Gastroesophageal sphincter (tissue), 4 donors: ENCODE data around the gene SLC66A1. TPM values are rescaled to one million over a fixed set of nuclear protein-coding genes. Genes with fewer than 3 reads are reported as not detected.

Source experiments
- ATAC-seq: fragments of 150-250 bp; one replicate; pipeline ENCODE4 v1.9.1; 2016; ENCODE audit warnings: mild to moderate bottlenecking, moderate library complexity
- H3K27ac ChIP-seq, 4 donors: fragments of 200-600 bp; sonication (generic) in 3 of 4; 1 replicate in 3 of 4; 2 replicates in 1 of 4; pipeline ENCODE4 v1.5.1; 2016 to 2019
- H3K27me3 ChIP-seq: fragments of 200-600 bp; sonication (generic); one replicate; pipeline ENCODE4 v1.5.1; 2019
- H3K36me3 ChIP-seq, 2 donors: fragments of 200-600 bp; sonication (generic); one replicate each; pipeline ENCODE4 v1.5.1; 2019; ENCODE audit warnings: control low read depth in 1 of 2
- H3K4me1 ChIP-seq, 3 donors: fragments of 200-600 bp; sonication (generic); 1 replicate in 2 of 3; 2 replicates in 1 of 3; pipeline ENCODE4 v1.5.1; 2016 to 2019; ENCODE audit warnings: control low read depth in 2 of 3
- H3K4me3 ChIP-seq, 2 donors: fragments of 200-600 bp; sonication (generic); one replicate each; pipeline ENCODE4 v1.5.1; 2019; ENCODE audit warnings: mild to moderate bottlenecking in 1 of 2, moderate library complexity in 1 of 2
- H3K9me3 ChIP-seq, 3 donors: fragments of 200-600 bp; sonication (generic); one replicate each; pipeline ENCODE4 v1.5.1; 2017 to 2019; ENCODE audit warnings: control low read depth in 2 of 3
- CTCF ChIP-seq, 4 experiments: fragments of 200-600 bp in 2 of 4; fragments of 450-650 bp in 2 of 4; sonication (generic) in 1 of 4; IDR thresholded peaks; one replicate each; pipeline ENCODE4 v1.5.1; 2017 to 2019; ENCODE audit warnings: antibody characterized with exemption in 4 of 4, mild to moderate bottlenecking in 2 of 4, moderate library complexity in 2 of 4
- EP300 ChIP-seq: sonication (generic); formaldehyde crosslinking; IDR thresholded peaks from one replicate; pipeline ENCODE4 v1.6.1; 2017; ENCODE audit warnings: antibody characterized with exemption, mild to moderate bottlenecking
- POLR2A ChIP-seq, 2 donors: fragments of 450-650 bp; IDR thresholded peaks; one replicate each; pipeline ENCODE4 v1.6.1; 2017; ENCODE audit warnings: antibody characterized with exemption in 2 of 2, mild to moderate bottlenecking in 2 of 2, moderate library complexity in 1 of 2
- POLR2AphosphoS5 ChIP-seq: sonication (generic); formaldehyde crosslinking; IDR thresholded peaks from one replicate; pipeline ENCODE4 v1.6.1; 2017; ENCODE audit warnings: antibody characterized with exemption
- WGBS, 2 donors: methylation state at CpG; one replicate each; pipeline ENCODE4 v1.1.5; 2018; ENCODE audit warnings: low coverage in 1 of 2; 5-methylcytosine and 5-hydroxymethylcytosine counted together
- total RNA-seq, 4 donors: library from RNA; depleted of rRNA; stranded (reverse); fragments of >200 nt; gene quantifications; one replicate each; pipeline ENCODE4 v1.1.0, GENCODE V29; 2016

Gene SLC66A1
- total RNA-seq, 4 donors from 2014 or later = 8.1 to 12.3 (median 11.7) TPM

GRCh38 chr1:19341201-19342061 lies 29.3 kb downstream of the SLC66A1 start:
- no peaks in the 10 kb centered on the region for H3K9me3 ChIP-seq
- H3K27me3 ChIP-seq = no peaks in the 10 kb centered on the region
- H3K4me1 ChIP-seq = peaks cover 0 to 52% (median 21%) of the 10 kb centered on the region in 3 donors
- TF ChIP-seq EP300 = no peak
- TF ChIP-seq CTCF (IDR thresholded peaks at IDR 0.05) = peak in 3 of 4 experiments; percentile 84 to 88 (median 86)
- peaks cover 0 to 84% of the 10 kb centered on the region in 2 donors for H3K36me3 ChIP-seq
- H3K27ac ChIP-seq = peak overlapping the region in 3 of 4 donors; percentile 58 to 60 (median 59)
- WGBS, 2 donors = 64 to 71% methylated on average over 1 to 9 of the region's 25 CpGs
- H3K4me3 ChIP-seq = no peak overlapping the region
- peak; percentile 52 for ATAC-seq

GRCh38 chr1:19342062-19342750 lies 30.1 kb downstream of the SLC66A1 start:
- peaks cover 0 to 56% (median 21%) of the 10 kb centered on the region in 3 donors for H3K4me1 ChIP-seq
- TF ChIP-seq EP300 (no peak), POLR2A (IDR thresholded peaks at IDR 0.05) (no peak), POLR2AphosphoS5 (no peak), CTCF (IDR thresholded peaks at IDR 0.05) (no peak)
- no peak overlapping the region for H3K4me3 ChIP-seq
- 57 to 71% methylated on average over 7 to 9 of the region's 27 CpGs for WGBS, 2 donors
- H3K27me3 ChIP-seq = no peaks in the 10 kb centered on the region
- peak; percentile 70 for ATAC-seq
- peaks cover 0 to 85% of the 10 kb centered on the region in 2 donors for H3K36me3 ChIP-seq
- no peaks in the 10 kb centered on the region for H3K9me3 ChIP-seq
- peak overlapping the region in 3 of 4 donors; percentile 58 to 60 (median 59) for H3K27ac ChIP-seq

- H3K36me3 ChIP-seq = peaks cover 0 to 83% of the 10 kb centered on the region in 2 donors
- peak overlapping the region in 3 of 4 donors; percentile 58 to 60 (median 59) for H3K27ac ChIP-seq
- ATAC-seq = no peak
- WGBS, 2 donors = 0 to 78% methylated on average over 1 to 12 of the region's 33 CpGs
- H3K27me3 ChIP-seq = no peaks in the 10 kb centered on the region
- H3K4me3 ChIP-seq = no peak overlapping the region
- TF ChIP-seq POLR2AphosphoS5 (no peak), POLR2A (IDR thresholded peaks at IDR 0.05) (no peak), EP300 (no peak), CTCF (IDR thresholded peaks at IDR 0.05) (no peak)
- H3K4me1 ChIP-seq = peaks cover 0 to 65% (median 21%) of the 10 kb centered on the region in 3 donors
- no peaks in the 10 kb centered on the region for H3K9me3 ChIP-seq
Measured at GRCh38 chr1:19342894-19343616, 30.9 kb downstream of the SLC66A1 start.

- TF ChIP-seq POLR2AphosphoS5 (no peak), POLR2A (IDR thresholded peaks at IDR 0.05) (no peak), CTCF (IDR thresholded peaks at IDR 0.05) (no peak), EP300 (no peak)
- ATAC-seq = no peak
- WGBS, 2 donors = 51 to 69% methylated on average over 5 of the region's 20 CpGs
- no peak overlapping the region for H3K4me3 ChIP-seq
- H3K4me1 ChIP-seq = peaks cover 0 to 72% (median 21%) of the 10 kb centered on the region in 3 donors
- no peaks in the 10 kb centered on the region for H3K27me3 ChIP-seq
- H3K27ac ChIP-seq = peak overlapping the region in 3 of 4 donors; percentile 58 to 60 (median 59)
- no peaks in the 10 kb centered on the region for H3K9me3 ChIP-seq
- H3K36me3 ChIP-seq = peaks cover 0 to 83% of the 10 kb centered on the region in 2 donors
Measured at GRCh38 chr1:19343617-19344350, 31.7 kb downstream of the SLC66A1 start.
